Lower leg skin (tissue), 4 donors: Measurements from ENCODE around the gene AFMID. TPM values are rescaled to one million over a fixed set of nuclear protein-coding genes. Genes with fewer than 3 reads are reported as not detected.

Experiments
- DNase-seq, 2 donors: peaks; one replicate each; pipeline ENCODE4 v3.0.0-alpha.2; 2019; ENCODE audit warnings: low spot score in 2 of 2
- H3K4me3 ChIP-seq: fragments of 200-600 bp; sonication (generic); 2 replicates; pipeline ENCODE4 v1.5.1; 2017; ENCODE audit warnings: mild to moderate bottlenecking, low read depth; ENCODE audit not compliant: poor library complexity, severe bottlenecking
- POLR2A ChIP-seq, 2 donors: fragments of 450-650 bp; IDR thresholded peaks; one replicate each; pipeline ENCODE4 v1.6.1; 2016 to 2017; ENCODE audit warnings: antibody characterized with exemption in 2 of 2, mild to moderate bottlenecking in 1 of 2, moderate library complexity in 1 of 2
- WGBS, 2 donors: methylation state at CpG; one replicate each; pipeline ENCODE4 v1.1.5; 2018; 5-methylcytosine and 5-hydroxymethylcytosine counted together
- intact Hi-C: fragments of 100-400 bp; cut with DNase I; formaldehyde crosslinking; loops from one replicate; pipeline ENCODE4 v1.15.0; 2023; ENCODE audit warnings: low total_unique reads
- total RNA-seq, 4 donors: library from RNA; depleted of rRNA; stranded (reverse); fragments of >200 nt; gene quantifications; one replicate each; pipeline ENCODE4 v1.1.0, GENCODE V29; 2016
- TF ChIP-seq, protein P1 (sequence below), 3 donors: fragments of 450-650 bp; IDR thresholded peaks; one replicate each; pipeline ENCODE4 v1.5.1; 2016; ENCODE audit warnings: antibody characterized with exemption in 3 of 3, mild to moderate bottlenecking in 3 of 3, moderate library complexity in 2 of 3

Gene AFMID
- total RNA-seq, 4 donors from 2014 or later, result 41.4 to 77.7 (median 59.7) TPM

DNA sequence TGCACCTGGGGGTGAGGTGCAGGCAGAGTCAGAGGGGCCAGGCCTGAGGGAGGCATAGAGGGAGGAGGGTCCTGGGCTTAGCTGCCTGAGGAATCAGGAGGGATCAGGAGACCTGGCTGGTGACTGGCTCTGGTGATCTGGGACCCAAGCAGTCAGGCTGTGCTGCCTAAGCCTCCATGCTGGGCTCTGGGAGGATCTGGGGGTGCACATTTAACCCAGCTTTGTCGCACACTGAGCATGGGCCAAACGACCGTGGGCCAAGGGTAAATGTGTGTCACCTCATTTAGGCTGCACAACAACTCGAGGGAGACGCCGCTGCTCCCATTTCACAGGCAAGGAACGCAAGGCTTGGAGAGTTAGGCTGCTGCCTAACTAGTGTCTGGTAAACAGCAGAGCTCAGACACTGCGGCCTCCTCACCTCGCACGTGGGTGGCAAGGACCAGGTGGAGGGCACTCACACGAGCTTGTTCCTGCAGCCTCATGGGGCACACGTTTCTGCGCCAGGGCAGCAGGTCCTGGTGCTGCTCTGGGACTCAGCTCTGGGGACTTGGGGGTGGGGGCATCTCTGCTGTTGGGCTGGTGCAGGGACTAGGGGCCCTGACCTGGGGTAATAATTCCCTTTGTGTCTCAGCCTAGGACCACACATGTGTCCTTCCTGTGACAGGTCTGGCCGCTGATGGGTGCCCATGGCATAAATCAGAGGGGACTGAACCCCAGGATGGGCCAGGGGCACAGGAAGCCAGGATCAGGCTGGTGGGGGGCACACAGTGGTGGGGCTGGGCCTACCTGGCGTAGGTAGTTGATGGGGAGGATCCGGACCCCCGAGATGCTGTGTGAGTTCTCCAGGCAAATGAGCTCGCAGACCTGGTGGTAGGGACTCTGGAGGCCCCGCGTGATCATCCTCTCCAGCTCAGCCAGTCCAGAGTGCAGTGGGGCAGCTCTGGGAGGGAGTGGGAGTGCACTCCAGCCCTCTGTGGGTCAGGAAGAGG, 63.0 kb downstream of the AFMID start:
- TF ChIP-seq POLR2A (IDR thresholded peaks at IDR 0.05), result no peak
- TF ChIP-seq, protein P1, sequence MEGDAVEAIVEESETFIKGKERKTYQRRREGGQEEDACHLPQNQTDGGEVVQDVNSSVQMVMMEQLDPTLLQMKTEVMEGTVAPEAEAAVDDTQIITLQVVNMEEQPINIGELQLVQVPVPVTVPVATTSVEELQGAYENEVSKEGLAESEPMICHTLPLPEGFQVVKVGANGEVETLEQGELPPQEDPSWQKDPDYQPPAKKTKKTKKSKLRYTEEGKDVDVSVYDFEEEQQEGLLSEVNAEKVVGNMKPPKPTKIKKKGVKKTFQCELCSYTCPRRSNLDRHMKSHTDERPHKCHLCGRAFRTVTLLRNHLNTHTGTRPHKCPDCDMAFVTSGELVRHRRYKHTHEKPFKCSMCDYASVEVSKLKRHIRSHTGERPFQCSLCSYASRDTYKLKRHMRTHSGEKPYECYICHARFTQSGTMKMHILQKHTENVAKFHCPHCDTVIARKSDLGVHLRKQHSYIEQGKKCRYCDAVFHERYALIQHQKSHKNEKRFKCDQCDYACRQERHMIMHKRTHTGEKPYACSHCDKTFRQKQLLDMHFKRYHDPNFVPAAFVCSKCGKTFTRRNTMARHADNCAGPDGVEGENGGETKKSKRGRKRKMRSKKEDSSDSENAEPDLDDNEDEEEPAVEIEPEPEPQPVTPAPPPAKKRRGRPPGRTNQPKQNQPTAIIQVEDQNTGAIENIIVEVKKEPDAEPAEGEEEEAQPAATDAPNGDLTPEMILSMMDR (IDR thresholded peaks at IDR 0.05), result no peak
- no peak overlapping the region for H3K4me3 ChIP-seq
- no peak for DNase-seq
- intact Hi-C loops, result loop anchor here (5.0 kb wide), 1 partner anchor 138 kb away; no protein-coding TSS in a partner anchor
- 56 to 69% methylated on average over 20 of the region's 20 CpGs for WGBS, 2 donors

DNA sequence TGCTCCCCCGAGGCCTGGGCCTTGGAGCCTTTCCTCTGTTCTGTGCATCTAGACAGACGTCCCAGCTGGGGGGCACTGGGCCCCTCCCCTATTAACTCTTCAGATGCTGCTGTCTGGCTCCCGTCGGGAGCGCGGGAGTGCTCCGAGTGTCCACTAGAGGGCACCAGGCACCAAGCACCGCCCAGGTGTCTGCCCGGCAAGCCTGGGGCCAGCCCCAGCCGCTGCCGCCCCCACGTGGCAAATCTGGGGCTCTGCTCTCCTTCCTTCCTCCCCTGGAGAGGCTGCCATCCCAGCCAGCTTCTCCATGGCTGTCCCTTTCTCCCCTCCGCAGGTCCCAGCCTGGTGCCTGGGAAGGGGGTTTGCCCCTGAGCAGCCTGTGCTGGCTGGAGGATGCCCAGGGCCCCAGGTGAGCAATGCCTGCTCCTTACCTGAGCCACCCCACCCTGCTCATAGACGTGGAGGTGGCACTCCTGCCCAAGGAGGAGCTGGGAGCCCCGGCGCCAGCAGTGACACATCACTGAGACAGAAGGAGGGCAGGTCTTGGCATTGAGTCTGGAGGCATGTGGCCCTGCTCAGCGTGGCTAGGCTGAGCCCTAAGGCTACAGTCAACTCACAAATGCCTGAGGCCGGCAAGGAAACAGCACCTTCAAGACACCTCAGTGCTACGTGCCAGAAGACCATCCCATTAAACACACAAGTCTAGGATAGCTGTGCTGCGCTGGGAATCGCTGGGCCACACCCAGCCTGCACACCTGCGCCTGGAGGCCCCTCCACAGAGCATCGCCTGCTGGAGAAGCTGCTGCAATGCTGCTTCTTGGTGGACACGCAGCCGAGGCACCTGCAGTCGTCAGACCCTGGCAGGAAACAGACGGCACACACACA, 64.0 kb downstream of the AFMID start:
- peak; percentile 63 to 95 for DNase-seq
- 4 to 14% methylated on average over 11 to 24 of the region's 27 CpGs for WGBS, 2 donors
- intact Hi-C loops, result loop anchor here (5.0 kb wide), 1 partner anchor 139 kb away; no protein-coding TSS in a partner anchor
- TF ChIP-seq, protein P1 (IDR thresholded peaks at IDR 0.05), result peak in 1 of 3 donors; percentile 99
- no peak for TF ChIP-seq POLR2A (IDR thresholded peaks at IDR 0.05)
- no peak overlapping the region for H3K4me3 ChIP-seq

DNA sequence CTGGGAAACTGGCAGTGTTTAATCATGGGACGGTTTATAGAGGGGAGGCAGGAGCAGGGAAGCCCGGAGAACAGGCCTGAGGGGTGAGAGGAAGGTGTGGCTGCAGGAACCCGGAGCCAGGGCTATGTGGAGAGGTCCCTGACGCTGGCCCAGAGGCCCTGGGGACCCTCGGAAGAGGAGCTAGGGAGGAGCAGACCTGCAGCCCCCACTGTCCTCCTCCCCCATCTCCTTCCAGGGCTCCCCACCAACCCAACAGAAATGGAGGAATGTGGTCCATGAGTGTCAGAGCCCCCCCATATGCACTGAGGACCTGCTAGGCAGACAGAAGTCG, 64.6 kb downstream of the AFMID start:
- H3K4me3 ChIP-seq, result no peak overlapping the region
- intact Hi-C loops, result loop anchor here (5.0 kb wide), 1 partner anchor 139 kb away; no protein-coding TSS in a partner anchor
- no peak for DNase-seq
- WGBS, 2 donors, result 27 to 43% methylated on average over 5 to 6 of the region's 6 CpGs
- TF ChIP-seq, protein P1 (IDR thresholded peaks at IDR 0.05), result no peak
- TF ChIP-seq POLR2A (IDR thresholded peaks at IDR 0.05), result no peak

DNA sequence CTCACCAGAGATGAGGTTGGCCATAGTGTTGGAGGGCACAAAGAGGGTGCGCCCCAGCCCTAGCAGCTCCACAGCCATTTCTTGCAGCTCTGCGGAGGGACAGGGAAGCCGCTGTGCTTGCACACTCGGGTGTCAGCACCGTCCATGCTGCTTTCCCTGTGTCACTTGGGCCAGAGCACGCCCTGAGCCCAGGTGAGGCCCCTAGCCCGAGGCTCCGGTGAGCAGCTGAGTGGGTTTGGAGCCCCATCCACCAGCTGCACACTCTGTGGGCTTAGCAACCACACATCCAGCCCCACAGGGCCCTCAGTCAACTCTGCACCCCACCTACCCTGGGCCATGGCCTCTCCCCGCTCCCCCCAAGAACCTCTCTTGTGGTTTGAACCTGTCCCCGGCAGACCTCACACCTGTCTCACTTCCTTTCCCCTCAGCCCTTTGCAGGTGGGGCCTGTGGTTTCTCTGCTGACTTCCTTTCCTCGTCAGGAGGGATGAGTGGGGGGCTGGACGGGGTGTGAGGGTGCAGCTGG, 65.0 kb downstream of the AFMID start:
- TF ChIP-seq, protein P1 (IDR thresholded peaks at IDR 0.05), result no peak
- no peak for TF ChIP-seq POLR2A (IDR thresholded peaks at IDR 0.05)
- DNase-seq, result no peak
- H3K4me3 ChIP-seq, result no peak overlapping the region
- 77 to 83% methylated on average over 7 to 12 of the region's 12 CpGs for WGBS, 2 donors
- intact Hi-C loops, result loop anchor here (5.0 kb wide), 1 partner anchor 140 kb away; no protein-coding TSS in a partner anchor
